Activated naive CD4-positive, alpha-beta T cell treated with anti-CD3 and anti-CD28 coated beads, Interleukin-2, amount 50 U/mL, for 16 hours (primary cell): ENCODE data around the gene ATP5PO.

Source experiments
- DNase-seq: peaks from one replicate; pipeline ENCODE4 v3.0.0-alpha.2; 2020

Gene ATP5PO, protein sequence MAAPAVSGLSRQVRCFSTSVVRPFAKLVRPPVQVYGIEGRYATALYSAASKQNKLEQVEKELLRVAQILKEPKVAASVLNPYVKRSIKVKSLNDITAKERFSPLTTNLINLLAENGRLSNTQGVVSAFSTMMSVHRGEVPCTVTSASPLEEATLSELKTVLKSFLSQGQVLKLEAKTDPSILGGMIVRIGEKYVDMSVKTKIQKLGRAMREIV

GRCh38 chr21:33915368-33916199 is at the start of gene ATP5PO:
Gene ATP5PO (minus strand): TSS chr21:33915804. CDS start chr21:33915763, 41 bp downstream.
- DNase-seq: peak; percentile 96

DNA sequence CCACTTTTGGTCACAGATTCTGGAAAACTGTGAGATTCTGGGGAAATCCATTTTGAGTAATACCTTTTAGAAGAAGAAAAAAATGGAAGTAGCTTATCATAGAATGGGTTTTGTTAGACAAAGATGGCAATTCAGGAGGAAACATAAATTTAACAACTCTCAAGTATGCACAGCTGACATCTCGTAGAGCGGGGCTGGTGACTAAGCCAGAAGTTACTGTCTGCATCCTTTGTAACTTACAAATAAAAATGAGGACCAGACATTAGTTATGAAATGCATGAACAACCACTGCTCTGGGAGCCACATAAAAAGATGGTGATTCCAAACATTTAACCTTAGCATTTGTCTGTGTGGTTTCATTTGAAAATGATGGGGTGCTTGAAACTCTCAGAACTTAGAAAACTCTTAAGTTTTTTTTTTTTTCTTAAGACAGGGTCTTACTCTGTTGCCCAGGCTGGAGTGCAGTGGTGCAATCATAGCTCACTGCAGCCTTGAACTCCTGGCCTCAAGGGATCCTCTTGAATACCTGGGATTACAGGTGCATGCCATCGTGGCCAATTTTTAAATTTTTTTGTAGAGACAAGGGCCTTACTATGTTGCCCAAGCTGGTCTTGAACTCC is 49.2 kb upstream of the ATP5PO start:
- DNase-seq: no peak

- DNase-seq: no peak
These were observed 48.4 kb upstream of the ATP5PO start for GRCh38 chr21:33963848-33964555.

DNA sequence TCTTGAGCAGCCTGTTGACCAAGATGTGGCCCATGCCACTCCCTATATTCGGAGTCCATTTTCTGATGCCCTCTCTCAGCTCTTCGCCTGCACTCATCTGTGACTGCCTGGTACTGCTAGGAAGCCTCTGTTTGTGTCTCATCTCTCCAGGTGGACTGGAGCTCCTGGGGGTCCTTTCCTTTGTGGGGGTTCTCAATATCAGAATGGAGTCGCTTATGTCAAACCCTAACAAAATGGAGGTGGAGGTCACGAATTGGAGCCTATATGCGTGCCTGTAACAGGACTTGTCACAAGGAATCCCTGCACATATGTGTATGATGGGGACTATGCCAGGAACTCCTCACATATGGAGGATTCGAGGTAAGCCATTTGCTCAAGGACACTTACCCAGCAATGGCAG is 46.7 kb upstream of the ATP5PO start:
- DNase-seq: no peak

DNA sequence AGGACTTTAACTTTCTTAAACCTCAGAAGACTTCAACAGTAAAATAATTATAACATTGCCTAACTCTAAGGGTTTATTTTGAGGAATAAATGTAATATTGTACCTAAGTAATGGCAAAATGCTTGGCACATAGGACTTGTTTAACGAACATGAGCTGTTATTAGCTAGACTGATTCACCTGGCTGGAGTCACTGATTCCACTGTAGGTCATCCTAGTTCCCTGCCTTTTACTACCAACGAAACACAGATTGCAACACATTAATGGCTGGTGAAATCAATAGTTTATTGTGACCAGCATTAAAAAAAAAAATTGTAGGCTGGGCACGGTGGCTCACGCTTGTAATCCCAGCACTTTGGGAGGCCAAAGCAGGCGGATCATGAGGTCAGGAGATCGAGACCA is 45.5 kb upstream of the ATP5PO start:
- no peak for DNase-seq

DNA sequence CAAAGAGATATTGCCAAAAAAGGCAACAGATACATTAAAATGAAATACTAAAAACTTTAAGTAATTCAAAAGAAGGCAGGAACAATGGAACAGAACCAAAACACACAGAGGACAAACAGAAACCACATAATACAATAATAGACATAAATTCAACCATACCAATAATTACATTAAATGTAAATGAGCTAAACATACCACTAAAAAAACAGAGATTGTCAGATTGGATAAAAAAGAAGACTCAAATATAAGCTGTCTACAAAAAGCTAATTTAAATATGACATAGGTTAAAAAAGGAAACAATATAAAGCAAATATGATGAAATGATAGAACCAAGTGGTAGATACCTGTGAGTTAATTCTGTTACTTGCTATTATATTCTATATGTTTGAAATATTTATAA is 44.1 kb upstream of the ATP5PO start:
- no peak for DNase-seq

- DNase-seq: no peak
These were observed 38.8 kb upstream of the ATP5PO start for GRCh38 chr21:33954395-33954794.

DNA sequence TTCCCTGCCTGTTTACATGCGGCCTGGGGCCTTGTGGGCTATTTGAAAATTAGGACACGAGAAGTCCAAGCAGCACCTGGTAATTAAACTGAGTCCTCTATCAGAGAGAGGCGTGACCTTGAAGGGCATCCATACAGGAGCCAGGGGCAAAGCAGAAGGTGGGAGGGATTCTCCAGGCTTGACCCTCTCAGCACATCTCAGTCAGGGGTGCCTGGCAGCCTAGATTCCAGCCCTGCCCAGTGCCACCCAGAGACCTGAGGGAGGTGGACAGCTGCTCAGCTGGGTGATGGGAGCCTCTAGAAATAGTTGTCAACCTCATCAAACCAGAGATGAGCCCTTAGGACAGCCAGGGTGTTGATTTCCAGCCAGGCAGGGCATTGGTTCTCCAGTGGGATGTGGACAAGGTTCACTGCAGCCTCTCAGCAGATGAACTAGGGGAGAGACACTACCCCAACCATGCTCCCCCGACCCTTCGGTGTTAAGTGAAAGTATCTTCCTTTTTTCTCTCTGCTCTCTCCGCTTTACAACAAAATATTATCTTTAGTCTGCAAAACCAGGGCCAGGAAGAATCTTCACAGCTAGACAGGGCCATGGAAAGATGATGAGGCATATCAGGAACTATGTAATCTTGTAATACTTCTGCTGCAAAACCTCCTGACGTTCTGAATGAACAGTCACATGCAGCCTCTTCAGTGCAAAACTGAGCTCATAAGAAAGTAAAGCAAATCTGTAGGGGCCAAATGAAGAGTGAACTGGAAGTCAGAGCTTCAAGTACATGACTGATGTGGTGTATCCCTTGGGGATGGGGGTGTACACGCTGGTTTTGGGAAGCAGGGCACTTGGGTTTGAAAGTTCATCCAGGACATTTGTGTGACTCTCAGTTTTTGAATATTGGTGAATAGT is 35.9 kb upstream of the ATP5PO start:
- DNase-seq: no peak

- no peak for DNase-seq
These were observed 35.0 kb upstream of the ATP5PO start for GRCh38 chr21:33950431-33951079.

DNA sequence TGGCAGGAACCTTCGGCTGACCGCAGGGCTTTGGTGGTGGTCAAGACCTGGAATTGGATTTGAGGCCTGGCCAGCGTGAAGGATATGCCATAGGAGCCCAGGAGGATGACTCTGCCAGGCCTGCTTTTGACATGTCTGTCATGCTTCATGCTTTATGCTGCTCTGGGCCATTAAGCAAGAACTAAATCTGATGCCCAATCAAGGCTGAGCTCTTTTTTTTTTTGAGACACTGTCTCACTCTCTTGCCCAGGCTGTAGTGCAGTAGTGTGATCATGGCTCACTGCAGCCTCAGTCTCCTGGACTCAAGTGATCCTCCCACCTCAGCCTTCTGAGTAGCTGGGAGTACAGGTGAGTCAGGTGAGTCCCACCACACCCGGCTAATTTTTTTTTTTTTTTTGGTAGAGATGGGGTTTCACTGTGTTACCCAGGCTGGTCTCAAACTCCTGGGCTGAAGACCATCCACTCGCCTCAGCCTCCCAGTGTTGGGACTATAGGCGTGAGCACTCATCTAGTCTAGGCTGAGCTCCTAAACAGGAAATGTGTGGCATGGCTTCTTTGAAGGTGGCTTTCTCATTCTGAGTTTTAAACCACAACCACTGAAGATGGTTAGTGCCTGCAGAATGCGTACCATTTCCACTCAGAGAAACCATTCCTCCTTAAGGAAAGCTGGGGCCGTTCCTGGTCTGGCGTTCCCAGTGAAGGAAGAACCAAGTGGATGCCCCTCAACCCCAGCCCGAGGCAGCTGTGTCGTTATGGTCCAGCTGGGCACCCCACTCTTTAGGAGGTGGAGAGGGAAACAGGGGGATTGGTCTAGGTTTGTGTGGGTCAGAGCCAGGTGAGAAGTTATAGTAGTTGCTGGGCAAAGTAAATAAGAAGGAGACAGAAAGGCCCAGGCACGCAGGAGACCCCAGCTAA is 34.2 kb upstream of the ATP5PO start:
- peak; percentile 44 for DNase-seq

- DNase-seq: no peak
These were observed 33.4 kb upstream of the ATP5PO start for GRCh38 chr21:33948951-33949444.

DNA sequence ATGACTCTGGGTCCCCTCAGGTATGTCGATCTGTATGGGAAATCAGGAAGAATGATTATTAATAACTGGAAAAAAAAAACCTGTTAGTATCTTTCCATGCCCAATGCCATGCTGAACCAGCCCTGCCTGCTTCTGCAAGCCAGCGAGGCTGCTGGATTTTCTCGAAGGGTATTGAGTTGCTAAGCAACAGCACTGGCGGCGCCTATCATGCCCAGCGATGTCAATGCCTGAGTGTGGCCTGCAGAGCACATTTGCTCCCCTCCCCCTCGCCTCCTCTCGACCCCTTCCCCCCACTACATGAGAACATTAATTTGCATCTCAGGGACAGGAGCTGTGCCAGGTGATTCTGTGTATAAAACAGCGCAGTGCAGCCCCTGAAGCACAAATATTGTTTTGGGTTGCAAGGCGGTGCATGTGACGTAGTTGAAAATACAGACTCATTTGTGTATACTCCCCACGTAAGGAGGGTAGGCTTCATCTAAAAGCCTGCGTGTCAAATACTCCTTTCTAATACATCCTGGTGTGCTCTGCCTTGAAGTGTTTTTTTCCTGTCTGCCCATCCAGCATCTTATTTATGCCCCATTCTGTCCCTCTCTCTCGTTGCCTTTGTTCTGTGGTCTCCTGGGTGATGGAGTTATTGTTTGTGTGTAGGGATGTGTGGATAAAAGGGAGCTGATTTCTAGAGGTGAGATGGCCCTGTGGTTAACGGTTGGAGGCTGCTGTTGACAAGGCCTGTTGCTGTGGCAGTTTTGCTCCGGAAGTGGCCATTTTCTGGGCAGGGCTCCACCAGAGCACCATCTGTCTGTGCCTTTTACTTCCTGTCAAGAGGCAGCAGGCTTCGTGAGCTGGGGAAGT is 32.7 kb upstream of the ATP5PO start:
- DNase-seq: peak; percentile 68

GRCh38 chr21:33947451-33948095 is 32.0 kb upstream of the ATP5PO start:
- DNase-seq: peak; percentile 88

- no peak for DNase-seq
These were observed 30.2 kb upstream of the ATP5PO start for GRCh38 chr21:33945652-33946270.

GRCh38 chr21:33944185-33944763 is 28.7 kb upstream of the ATP5PO start:
- no peak for DNase-seq

DNA sequence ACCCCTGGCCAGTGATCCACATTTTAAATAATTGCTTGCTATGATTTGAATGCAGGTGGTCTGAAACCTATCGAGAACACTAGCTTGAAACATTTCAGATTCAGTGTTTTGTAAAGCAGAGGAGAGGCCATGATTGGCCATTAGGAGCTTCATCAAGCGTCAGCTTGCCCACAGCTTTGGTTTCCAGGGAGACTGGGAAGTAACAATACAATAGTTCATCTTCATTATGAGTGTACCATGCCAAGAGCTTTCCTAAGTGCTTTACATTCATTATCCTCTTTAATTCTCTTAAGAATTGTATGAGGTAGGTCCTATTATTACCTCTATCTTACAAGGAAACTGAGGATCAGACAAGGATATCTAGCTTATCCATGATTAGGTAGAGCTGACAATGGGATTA is 27.7 kb upstream of the ATP5PO start:
- DNase-seq: no peak

- no peak for DNase-seq
These were observed 26.8 kb upstream of the ATP5PO start for GRCh38 chr21:33942426-33942825.

GRCh38 chr21:33940881-33941245 is 25.3 kb upstream of the ATP5PO start:
- no peak for DNase-seq
